IMR-90 (cell line): ENCODE data around the gene TASP1. TPM values are rescaled to one million over a fixed set of nuclear protein-coding genes. Genes with fewer than 3 reads are reported as not detected.

Experiments used
- ATAC-seq: fragments of 200-7000 bp; cut with Tn5 transposase; 2 replicates; pipeline ENCODE4 v1.9.1; 2020; ENCODE audit warnings: low read depth, mild to moderate bottlenecking, moderate library complexity
- BruUV-seq: library from RNA; stranded (reverse); fragments of 400-500 nt; replicated peaks from 2 replicates; lab custom pipeline; 2021; lab: Mats Ljungman, UMichigan
- CTCF ChIA-PET: fragments of 300-600 bp; formaldehyde crosslinking; extraction: SDS; loops from one replicate; lab custom pipeline; 2021; ENCODE audit warnings: antibody characterized with exemption; lab: Yijun Ruan, JAX
- POLR2A ChIA-PET: fragments of 300-600 bp; sonication (Branson Sonifier 250); formaldehyde crosslinking; loops from one replicate; lab custom pipeline; 2022; ENCODE audit warnings: antibody characterized with exemption; ENCODE audit not compliant: unreplicated experiment; lab: Charles Lee
- DNase-seq: peaks from one replicate; pipeline ENCODE4 v3.0.0; 2013
- H2AFZ ChIP-seq: replicated peaks from 2 replicates; pipeline ENCODE3; 2013; ENCODE audit warnings: low read length, mild to moderate bottlenecking; ENCODE audit not compliant: poor library complexity
- H2AK5ac ChIP-seq: 2 replicates; pipeline ENCODE4 v1.6.1; 2013; ENCODE audit warnings: low read depth, low read length, inconsistent platforms
- H2AK9ac ChIP-seq: replicated peaks from 2 replicates; pipeline ENCODE3; 2013; ENCODE audit warnings: mild to moderate bottlenecking, low read depth, low read length, moderate library complexity; ENCODE audit not compliant: poor library complexity
- H2BK120ac ChIP-seq: 2 replicates; pipeline ENCODE4 v1.6.1; 2013; ENCODE audit warnings: low read depth, low read length, inconsistent platforms
- H2BK15ac ChIP-seq: 3 replicates; pipeline ENCODE4 v1.6.1; 2013; ENCODE audit warnings: low read depth, low read length, inconsistent platforms
- H2BK20ac ChIP-seq: 2 replicates; pipeline ENCODE4 v1.6.1; 2013; ENCODE audit warnings: low read depth, mild to moderate bottlenecking, inconsistent platforms, low read length, moderate library complexity
- H2BK5ac ChIP-seq: 2 replicates; pipeline ENCODE4 v1.6.1; 2013; ENCODE audit warnings: mild to moderate bottlenecking, low read depth, low read length, inconsistent platforms; ENCODE audit not compliant: poor library complexity, severe bottlenecking
- H3K14ac ChIP-seq: replicated peaks from 2 replicates; pipeline ENCODE4 v1.6.1; 2013; ENCODE audit warnings: low read depth, low read length, inconsistent platforms
- H3K18ac ChIP-seq: 2 replicates; pipeline ENCODE4 v1.6.1; 2013; ENCODE audit warnings: low read depth, low read length, control low read depth
- H3K23ac ChIP-seq: 2 replicates; pipeline ENCODE4 v1.6.1; 2013; ENCODE audit warnings: low read depth, low read length, inconsistent platforms
- H3K27ac ChIP-seq: 2 replicates; pipeline ENCODE4 v1.5.1; 2013; ENCODE audit warnings: mild to moderate bottlenecking, control low read depth, low read length; ENCODE audit not compliant: insufficient read depth
- H3K27me3 ChIP-seq: 2 replicates; pipeline ENCODE4 v1.6.1; 2013; ENCODE audit warnings: low read length; ENCODE audit not compliant: control insufficient read depth, insufficient read depth
- H3K36me3 ChIP-seq: 2 replicates; pipeline ENCODE4 v1.6.1; 2013; ENCODE audit warnings: low read length, mixed read lengths; ENCODE audit not compliant: control insufficient read depth, insufficient read depth
- H3K4ac ChIP-seq: 2 replicates; pipeline ENCODE4 v1.6.1; 2013; ENCODE audit warnings: low read depth, low read length, inconsistent platforms
- H3K4me1 ChIP-seq: 2 replicates; pipeline ENCODE4 v1.6.1; 2013; ENCODE audit warnings: low read length, mixed read lengths; ENCODE audit not compliant: control insufficient read depth, insufficient read depth
- H3K4me2 ChIP-seq: 2 replicates; pipeline ENCODE4 v1.6.1; 2013; ENCODE audit warnings: low read depth, mild to moderate bottlenecking, control low read depth, low read length, moderate library complexity
- H3K4me3 ChIP-seq: 2 replicates; pipeline ENCODE4 v1.5.1; 2013; ENCODE audit warnings: low read depth, mild to moderate bottlenecking, control low read depth, low read length, moderate library complexity; ENCODE audit not compliant: insufficient read depth
- H3K56ac ChIP-seq: 2 replicates; pipeline ENCODE4 v1.6.1; 2013; ENCODE audit warnings: low read length, inconsistent platforms; ENCODE audit not compliant: insufficient read depth; ENCODE audit errors: extremely low read depth
- H3K79me1 ChIP-seq, 2 experiments: 2 replicates each; pipeline ENCODE4 v1.6.1; 2013; ENCODE audit warnings: low read length in 2 of 2, inconsistent platforms in 1 of 2, low read depth in 1 of 2
- H3K9ac ChIP-seq: 2 replicates; pipeline ENCODE4 v1.6.1; 2013; ENCODE audit warnings: low read depth, low read length, control low read depth
- H3K9me1 ChIP-seq: 2 replicates; pipeline ENCODE4 v1.6.1; 2013; ENCODE audit warnings: low read length, inconsistent platforms; ENCODE audit not compliant: insufficient read depth
- H3K9me3 ChIP-seq: 2 replicates; pipeline ENCODE4 v1.6.1; 2013; ENCODE audit warnings: low read length; ENCODE audit not compliant: control insufficient read depth, insufficient read depth
- H4K20me1 ChIP-seq: 2 replicates; pipeline ENCODE4 v1.6.1; 2013; ENCODE audit warnings: low read length, inconsistent platforms; ENCODE audit not compliant: insufficient read depth
- H4K5ac ChIP-seq: 2 replicates; pipeline ENCODE4 v1.6.1; 2013; ENCODE audit warnings: mild to moderate bottlenecking, low read depth, low read length, control low read depth
- H4K8ac ChIP-seq, 2 experiments: 2 replicates each; pipeline ENCODE4 v1.6.1; 2013; ENCODE audit warnings: low read depth in 2 of 2, low read length in 2 of 2, control low read depth in 1 of 2, inconsistent platforms in 1 of 2
- H4K91ac ChIP-seq: 2 replicates; pipeline ENCODE4 v1.6.1; 2013; ENCODE audit warnings: low read depth, low read length, inconsistent platforms; ENCODE audit not compliant: insufficient read depth
- BHLHE40 ChIP-seq: fragments of 150-350 bp; IDR thresholded peaks from 2 replicates; pipeline ENCODE4 v1.6.1; 2016; ENCODE audit warnings: mild to moderate bottlenecking, low read depth, low read length
- CEBPB ChIP-seq: IDR thresholded peaks from 2 replicates; pipeline ENCODE4 v1.6.1; 2012; ENCODE audit warnings: low read depth, low read length, improper control_type of control experiment
- CHD1 ChIP-seq: IDR thresholded peaks from 2 replicates; pipeline ENCODE4 v1.6.1; 2012; ENCODE audit warnings: low read depth, low read length, improper control_type of control experiment
- CTCF ChIP-seq: conservative IDR thresholded peaks from 2 replicates; pipeline ENCODE4 v1.5.1; 2012; ENCODE audit warnings: mild to moderate bottlenecking, low read depth, low read length, improper control_type of control experiment
- ELK1 ChIP-seq: fragments of 150-350 bp; IDR thresholded peaks from 2 replicates; pipeline ENCODE4 v1.6.1; 2016; ENCODE audit warnings: low read depth, mild to moderate bottlenecking, low read length, moderate library complexity, borderline replicate concordance
- FOS ChIP-seq: fragments of 150-350 bp; IDR thresholded peaks from 2 replicates; pipeline ENCODE4 v1.6.1; 2016; ENCODE audit warnings: low read depth, low read length
- MAFK ChIP-seq: IDR thresholded peaks from 2 replicates; pipeline ENCODE4 v1.6.1; 2012; ENCODE audit warnings: low read depth, low read length, improper control_type of control experiment
- MAZ ChIP-seq: IDR thresholded peaks from 2 replicates; pipeline ENCODE4 v1.6.1; 2012; ENCODE audit warnings: low read depth, mild to moderate bottlenecking, low read length, improper control_type of control experiment, moderate library complexity, borderline replicate concordance
- MXI1 ChIP-seq: IDR thresholded peaks from 2 replicates; pipeline ENCODE4 v1.6.1; 2012; ENCODE audit warnings: low read depth, mild to moderate bottlenecking, low read length, moderate library complexity, borderline replicate concordance
- NFE2L2 ChIP-seq: fragments of 150-350 bp; IDR thresholded peaks from 2 replicates; pipeline ENCODE4 v1.6.1; 2016; ENCODE audit warnings: low read depth, mild to moderate bottlenecking, low read length
- POLR2A ChIP-seq: IDR thresholded peaks from 2 replicates; pipeline ENCODE4 v1.6.1; 2012; ENCODE audit warnings: mild to moderate bottlenecking, low read depth, low read length
- RAD21 ChIP-seq: IDR thresholded peaks from 2 replicates; pipeline ENCODE4 v1.6.1; 2012; ENCODE audit warnings: low read length, improper control_type of control experiment
- RCOR1 ChIP-seq: IDR thresholded peaks from 2 replicates; pipeline ENCODE4 v1.6.1; 2012; ENCODE audit warnings: mild to moderate bottlenecking, low read length, improper control_type of control experiment; ENCODE audit not compliant: insufficient replicate concordance
- RFX5 ChIP-seq: IDR thresholded peaks from 2 replicates; pipeline ENCODE4 v1.8.0; 2012; ENCODE audit warnings: low read depth, mild to moderate bottlenecking, low read length, moderate library complexity
- SMC3 ChIP-seq: fragments of 150-350 bp; IDR thresholded peaks from 2 replicates; pipeline ENCODE4 v1.6.1; 2016; ENCODE audit warnings: low read depth, mild to moderate bottlenecking, antibody characterized with exemption, low read length, moderate library complexity
- WGBS, 2 experiments: methylation state at CpG; one replicate each; pipeline versions ENCODE4 v1.1.5 to v1.1.7; 2013; ENCODE audit warnings: missing lambda C conversion rate in 2 of 2; ENCODE audit not compliant: insufficient read length in 1 of 2; ENCODE audit errors: extremely low coverage in 2 of 2; 5-methylcytosine and 5-hydroxymethylcytosine counted together
- dilution Hi-C: fragments of 300-500 bp; cut with HindIII; formaldehyde crosslinking; loops from one replicate; pipeline ENCODE4 v1.14.3; 2018; ENCODE audit warnings: low sequenced_read_pairs; ENCODE audit not compliant: unreplicated experiment
- in situ Hi-C: fragments of 300-500 bp; cut with MboI; formaldehyde crosslinking; loops from 3 replicates; pipeline ENCODE4 v1.14.3; 2019; ENCODE audit warnings: low sequenced_read_pairs, inconsistent platforms, mixed read lengths
- intact Hi-C: fragments of 100-400 bp; cut with micrococcal nuclease; formaldehyde crosslinking; loops from 2 replicates; pipeline ENCODE4 v1.10.0; 2022
- polyA plus RNA-seq, 3 experiments: library from polyadenylated mRNA; depleted of rRNA; stranded (reverse); fragments of >200 nt; gene quantifications; 2 replicates each; pipeline ENCODE4 v1.2.3, GENCODE V29; 2012; ENCODE audit warnings: low replicate concordance in 1 of 3
- total RNA-seq: library from RNA; depleted of rRNA; stranded (reverse); fragments of >200 nt; gene quantifications from 2 replicates; pipeline ENCODE4 v1.2.3, GENCODE V29; 2012

The TASP1 gene
- total and polyA plus RNA-seq, 2 of the 4 experiments (the other 2 are of a cell fraction) = 3.9 to 7.9 TPM

- no peak overlapping the region for H2BK20ac ChIP-seq
- no peak overlapping the region for H4K5ac ChIP-seq
- no peak overlapping the region for H3K4me3 ChIP-seq
- peaks cover 1% of the 10 kb centered on the region; the same call in 1 of the 2 replicates for H3K36me3 ChIP-seq
- no peak overlapping the region for H2AK5ac ChIP-seq
- H2BK120ac ChIP-seq = no peak overlapping the region
- H2AK9ac ChIP-seq = no peak overlapping the region
- DNase-seq = no peak
- H3K4me2 ChIP-seq = no peak overlapping the region
- no peak overlapping the region for H3K18ac ChIP-seq
- no peak overlapping the region for H3K4ac ChIP-seq
- WGBS, 2 experiments = no CpG with 5 or more reads among the region's 1 CpG
- no TSS peak for BruUV-seq
- H4K8ac ChIP-seq = no peak overlapping the region
- CTCF ChIA-PET = no interaction called here
- TF ChIP-seq RCOR1 = no peak
- TF ChIP-seq SMC3 = no peak
- no peak for TF ChIP-seq ELK1
- TF ChIP-seq MAFK = no peak
- no peak for TF ChIP-seq CTCF
- no peak for TF ChIP-seq RAD21
- TF ChIP-seq CHD1 = no peak
- TF ChIP-seq NFE2L2 = no peak
- TF ChIP-seq FOS = no peak
- TF ChIP-seq MXI1 = no peak
- TF ChIP-seq CEBPB = no peak
- no peak for TF ChIP-seq MAZ
- TF ChIP-seq RFX5 = no peak
- no peak for TF ChIP-seq BHLHE40
- no peak for TF ChIP-seq POLR2A
- intact Hi-C loops = no loop called here
- no peak overlapping the region for H3K14ac ChIP-seq
- no peak overlapping the region for H3K27ac ChIP-seq
- POLR2A ChIA-PET = no interaction called here
- no peaks in the 10 kb centered on the region; a peak in 1 of 4 replicates for H3K79me1 ChIP-seq
- no peaks in the 10 kb centered on the region for H3K4me1 ChIP-seq
- H3K56ac ChIP-seq = no peak overlapping the region
- H2BK15ac ChIP-seq = no peak overlapping the region
- no peak overlapping the region for H3K9ac ChIP-seq
- no peak overlapping the region for H4K91ac ChIP-seq
- H3K9me1 ChIP-seq = no peaks in the 10 kb centered on the region
- H3K23ac ChIP-seq = no peak overlapping the region
- H3K27me3 ChIP-seq = no peaks in the 10 kb centered on the region
- H4K20me1 ChIP-seq = no peaks in the 10 kb centered on the region
- H2BK5ac ChIP-seq = no peak overlapping the region
- dilution Hi-C loops = no loop called here
- H3K9me3 ChIP-seq = no peaks in the 10 kb centered on the region
- no peak overlapping the region for H2AFZ ChIP-seq
- in situ Hi-C loops = no loop called here
- no peak for ATAC-seq
These were observed 30.7 kb downstream of the TASP1 start for GRCh38 chr20:13608066-13608465.
